G401 (cell line): Measurements from ENCODE around the gene THAP9. TPM values are rescaled to one million over a fixed set of nuclear protein-coding genes. Genes with fewer than 3 reads are reported as not detected.
"Not testable (repeated sequence)": the region's sequence is repeated elsewhere in the genome, so short reads cannot be mapped to it uniquely, and the experiment has no call there.

ENCODE experiments used
- DNase-seq: peaks from one replicate; pipeline ENCODE4 v3.0.0-alpha.2; 2015; ENCODE audit warnings: low spot score
- in situ Hi-C: cut with HindIII; loops from 2 replicates; pipeline ENCODE4 v1.10.0; 2016; ENCODE audit warnings: low sequenced_read_pairs, mixed read lengths
- total RNA-seq: library from RNA; depleted of rRNA; stranded (reverse); fragments of >200 nt; shearing (Covaris generic); gene quantifications from 2 replicates; pipeline ENCODE4 v1.2.3, GENCODE V29; 2014

Gene THAP9
- total RNA-seq, 1 experiment from 2014 or later = 5.9 TPM

- DNase-seq = no peak
- in situ Hi-C loops = no loop called here
Measured at GRCh38 chr4:82892467-82892802, 8.1 kb upstream of the THAP9 start.

- DNase-seq = no peak
- in situ Hi-C loops = no loop called here
Measured at GRCh38 chr4:82893942-82894341, 6.6 kb upstream of the THAP9 start.

DNA sequence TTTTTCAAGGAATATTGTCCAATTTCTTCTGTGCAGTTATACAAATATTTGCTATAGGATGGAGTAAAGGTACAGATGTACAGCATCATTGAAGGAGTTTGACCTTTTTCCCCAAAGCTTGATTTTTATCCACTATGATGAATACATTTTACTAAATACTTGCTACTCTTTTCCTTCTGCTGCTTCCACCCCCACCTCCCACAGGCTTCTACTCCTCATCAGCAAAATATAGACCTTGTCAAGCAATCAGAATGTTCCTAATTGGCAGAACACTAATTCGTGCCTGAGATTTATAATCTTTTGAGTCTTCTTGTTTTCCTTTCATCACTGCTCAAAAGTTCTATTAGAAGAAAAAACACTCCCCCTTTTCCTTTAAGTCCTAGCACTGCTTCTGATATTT lies 3.8 kb upstream of the THAP9 start:
- DNase-seq = no peak
- in situ Hi-C loops = no loop called here

GRCh38 chr4:82898322-82899243 lies 2.0 kb upstream of the THAP9 start:
- DNase-seq = peak; percentile 25
- in situ Hi-C loops = no loop called here

DNA sequence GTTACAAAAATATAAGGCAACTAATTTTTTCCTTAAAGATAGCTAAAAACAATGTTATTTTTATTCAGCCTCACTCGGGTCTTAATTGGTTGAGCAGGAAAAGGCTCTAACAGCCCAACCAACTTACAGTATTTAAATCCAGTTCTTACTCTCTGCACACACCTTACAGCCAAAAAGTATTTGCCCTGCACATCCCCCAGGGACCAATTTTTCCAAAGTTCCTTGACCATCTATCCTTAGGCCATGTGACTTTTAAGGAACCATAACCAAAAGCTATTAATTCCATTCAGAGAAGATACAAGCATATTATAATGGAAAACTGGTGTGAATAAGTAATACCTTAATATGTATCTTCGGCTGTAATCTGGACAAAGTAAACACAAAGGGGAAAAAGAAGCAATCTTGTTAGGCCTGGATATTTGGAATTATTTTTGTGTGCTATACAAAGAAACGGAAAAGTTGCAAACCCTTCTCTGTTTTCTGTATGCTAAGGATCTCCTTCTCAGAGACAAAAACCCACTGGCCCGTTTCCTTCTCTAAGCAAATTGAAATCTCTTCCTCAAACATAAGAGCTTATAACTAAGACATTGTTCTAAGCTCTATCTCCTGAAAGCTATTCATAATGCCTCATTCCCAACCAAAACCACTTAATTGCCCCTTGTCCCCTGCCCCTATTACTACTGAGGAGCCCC lies 1.0 kb upstream of the THAP9 start:
- in situ Hi-C loops = no loop called here
- DNase-seq = peak; percentile 7

DNA sequence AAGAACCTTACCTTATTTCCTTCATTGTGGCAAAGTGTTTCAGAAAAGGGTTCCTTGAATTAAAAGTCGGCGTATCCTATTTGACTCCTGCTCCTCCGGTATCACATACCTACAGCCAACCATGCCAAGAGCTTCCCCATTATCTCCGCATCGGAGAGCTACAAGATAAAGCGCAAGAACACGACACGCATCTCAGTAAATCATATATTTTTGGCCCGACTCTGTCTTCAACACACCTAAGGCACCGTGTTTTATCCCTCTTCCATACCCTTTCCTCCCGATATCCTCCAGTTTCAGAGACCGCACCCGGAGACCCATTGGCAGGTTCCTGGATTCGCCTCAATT lies 497 bp upstream of the THAP9 start:
- DNase-seq = no peak
- in situ Hi-C loops = no loop called here

DNA sequence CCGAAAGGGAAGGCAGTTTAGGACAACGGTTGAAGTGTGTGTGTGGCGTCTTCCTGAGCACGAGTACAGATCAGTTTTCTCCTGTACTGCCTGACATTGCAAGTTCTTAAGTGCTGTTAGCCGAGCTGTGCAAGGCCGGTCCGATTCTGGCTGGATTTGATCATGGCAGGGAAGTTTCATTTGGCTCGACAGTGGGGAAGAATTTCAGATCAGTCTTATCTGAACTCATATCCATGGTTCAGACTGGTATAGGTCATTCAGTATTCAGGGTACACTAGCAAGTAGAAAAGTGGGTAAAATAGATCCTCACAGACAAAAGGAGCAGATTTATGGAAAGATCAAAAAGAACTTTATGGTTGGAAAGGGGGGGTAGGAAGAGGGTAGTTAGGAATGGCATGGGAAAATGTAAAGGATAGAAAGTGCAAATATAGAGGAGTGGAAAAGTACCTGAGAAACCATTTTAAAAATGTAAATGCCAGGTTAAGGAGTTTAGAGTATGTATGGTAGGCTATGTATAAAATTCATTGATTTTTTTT lies 716 bp downstream of the THAP9 start:
- in situ Hi-C loops = no loop called here
- no peak for DNase-seq

- DNase-seq = no peak
- in situ Hi-C loops = no loop called here
Measured at GRCh38 chr4:82903737-82904136, 3.2 kb downstream of the THAP9 start.

DNA sequence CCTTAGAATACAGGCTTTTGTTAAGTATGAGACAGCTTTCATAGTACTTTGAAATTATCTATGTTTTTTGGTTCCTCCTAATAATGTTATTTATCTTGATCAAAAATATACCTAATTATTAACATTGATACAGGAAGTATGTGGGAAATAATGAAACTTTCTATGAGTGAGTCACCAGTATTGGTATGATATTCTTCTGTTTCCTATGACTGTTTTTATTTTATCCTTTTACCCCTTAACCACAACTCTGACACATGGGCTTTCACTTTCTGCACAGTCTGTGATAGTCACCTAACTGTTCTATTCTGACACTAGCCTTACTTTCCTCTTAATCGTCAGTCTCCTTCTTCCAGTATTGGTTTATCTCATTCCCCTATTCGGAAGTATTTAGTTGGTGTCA lies 4.7 kb downstream of the THAP9 start:
- DNase-seq = no peak
- in situ Hi-C loops = no loop called here

GRCh38 chr4:82906469-82906868 lies 5.9 kb downstream of the THAP9 start:
- no peak for DNase-seq
- in situ Hi-C loops = no loop called here

- in situ Hi-C loops = no loop called here
Measured at GRCh38 chr4:82909326-82909725, 8.8 kb downstream of the THAP9 start.

GRCh38 chr4:82913305-82913704 lies 12.8 kb downstream of the THAP9 start:
- in situ Hi-C loops = no loop called here
- no peak for DNase-seq

More at GRCh38 chr4:82909326-82909725, 8.8 kb downstream of the THAP9 start:
- DNase-seq = no peak

DNA sequence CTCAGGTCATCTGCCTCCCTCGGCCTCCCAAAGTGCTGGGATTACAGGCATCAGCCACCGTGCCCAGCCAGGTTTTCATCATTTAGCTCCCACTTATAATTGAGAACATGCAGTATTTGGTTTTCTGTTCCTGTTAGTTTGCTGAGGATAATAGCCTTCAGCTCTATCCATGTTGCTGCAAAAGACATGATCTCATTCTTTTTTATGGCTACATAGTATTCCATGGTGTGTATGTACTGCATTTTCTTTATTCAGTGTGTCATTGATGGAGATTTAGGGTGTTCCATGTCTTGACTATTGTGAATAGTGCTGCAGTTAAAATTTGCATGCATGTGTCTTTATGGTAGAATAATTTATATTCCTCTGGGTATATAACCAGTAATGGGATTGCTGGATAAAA lies 13.4 kb downstream of the THAP9 start:
- DNase-seq, in situ Hi-C loops: not testable (repeated sequence)

DNA sequence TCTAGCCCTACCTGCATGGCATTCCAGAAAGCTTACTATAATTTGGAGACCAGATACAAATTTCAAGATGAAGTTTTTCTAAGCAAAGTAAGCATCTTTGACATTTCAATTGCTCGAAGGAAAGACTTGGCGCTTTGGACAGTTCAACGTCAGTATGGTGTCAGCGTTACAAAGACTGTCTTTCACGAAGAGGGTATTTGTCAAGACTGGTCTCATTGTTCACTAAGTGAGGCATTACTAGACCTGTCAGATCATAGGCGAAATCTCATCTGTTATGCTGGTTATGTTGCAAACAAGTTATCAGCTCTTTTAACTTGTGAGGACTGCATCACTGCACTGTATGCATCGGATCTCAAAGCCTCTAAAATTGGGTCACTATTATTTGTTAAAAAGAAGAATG lies 17.6 kb downstream of the THAP9 start:
- in situ Hi-C loops = no loop called here
- no peak for DNase-seq

- in situ Hi-C loops = no loop called here
Measured at GRCh38 chr4:82919386-82919785, 18.9 kb downstream of the THAP9 start.

GRCh38 chr4:82921795-82922194 lies 21.3 kb downstream of the THAP9 start:
- DNase-seq = no peak
- in situ Hi-C loops = no loop called here

More at GRCh38 chr4:82919386-82919785, 18.9 kb downstream of the THAP9 start:
- no peak for DNase-seq

GRCh38 chr4:82930848-82931755 lies 30.6 kb downstream of the THAP9 start:
- in situ Hi-C loops = no loop called here
- DNase-seq = no peak

- DNase-seq = no peak
- in situ Hi-C loops = no loop called here
Measured at GRCh38 chr4:82934441-82934840, 33.9 kb downstream of the THAP9 start.

DNA sequence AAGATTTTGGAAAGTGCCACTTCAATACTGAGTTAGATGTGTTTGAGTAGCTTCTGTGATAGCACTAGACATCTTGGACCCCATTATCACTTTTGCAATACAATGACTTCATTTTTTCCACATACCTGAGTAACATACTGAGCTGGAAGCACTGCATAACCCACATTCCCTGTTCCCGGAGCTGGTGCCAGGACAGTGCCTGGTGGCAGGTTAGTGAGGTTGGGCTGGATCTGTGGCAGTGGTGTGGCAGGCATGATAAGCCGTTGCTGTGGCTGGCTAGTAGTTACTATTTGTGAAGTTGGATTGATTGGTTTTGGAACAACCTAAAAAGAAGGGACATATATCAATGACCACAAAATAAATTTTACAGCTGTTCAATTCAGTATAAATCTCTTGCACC lies 38.9 kb downstream of the THAP9 start:
- in situ Hi-C loops = no loop called here

More for the DNA sequence above, 38.9 kb downstream of the THAP9 start:
- no peak for DNase-seq
